ENCODE measurements around the gene SH3BGRL2.

The SH3BGRL2 gene

DNA sequence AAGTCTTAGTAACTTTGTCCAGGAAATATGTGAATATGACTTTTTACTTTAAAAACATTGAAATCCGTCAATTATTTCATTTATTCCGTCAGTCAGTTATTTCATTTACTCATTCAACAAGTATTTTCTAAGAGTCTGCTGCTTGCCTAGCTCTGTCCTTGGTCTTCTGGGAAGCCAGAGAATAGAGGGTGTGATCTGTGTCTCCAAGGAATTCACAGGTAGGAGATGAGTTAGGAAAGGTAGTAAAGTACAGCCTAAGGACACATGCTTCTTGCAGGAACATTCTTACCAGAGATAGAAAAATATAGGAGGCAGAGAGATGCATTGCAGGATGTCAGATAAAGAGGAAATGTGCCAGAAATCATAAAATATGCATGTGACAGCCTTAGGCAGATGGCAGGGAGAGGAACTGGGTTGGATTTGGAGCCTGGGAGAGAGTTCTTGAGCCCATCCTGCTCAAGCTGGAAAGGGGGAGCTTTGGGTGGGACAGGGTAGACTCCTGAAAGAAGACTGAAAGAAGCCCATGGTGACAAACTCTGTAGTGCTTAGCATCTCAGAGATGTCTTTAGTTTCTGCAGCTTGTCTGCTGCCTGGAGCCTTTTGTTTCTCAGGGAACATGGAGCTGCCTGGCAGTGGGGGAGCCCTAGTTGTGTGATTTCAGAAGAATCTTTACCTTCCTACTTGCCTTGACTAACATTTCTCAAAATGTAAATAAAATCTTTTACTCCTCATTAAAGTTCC lies 3.5 kb downstream of the SH3BGRL2 start:
- no peak overlapping the region for H3K27ac ChIP-seq (replicated peaks)
- H3K27me3 ChIP-seq (ENCODE audit: insufficient read depth, poor library complexity, severe bottlenecking): peaks cover 35% of the 10 kb centered on the region
- TF ChIP-seq, protein P1, sequence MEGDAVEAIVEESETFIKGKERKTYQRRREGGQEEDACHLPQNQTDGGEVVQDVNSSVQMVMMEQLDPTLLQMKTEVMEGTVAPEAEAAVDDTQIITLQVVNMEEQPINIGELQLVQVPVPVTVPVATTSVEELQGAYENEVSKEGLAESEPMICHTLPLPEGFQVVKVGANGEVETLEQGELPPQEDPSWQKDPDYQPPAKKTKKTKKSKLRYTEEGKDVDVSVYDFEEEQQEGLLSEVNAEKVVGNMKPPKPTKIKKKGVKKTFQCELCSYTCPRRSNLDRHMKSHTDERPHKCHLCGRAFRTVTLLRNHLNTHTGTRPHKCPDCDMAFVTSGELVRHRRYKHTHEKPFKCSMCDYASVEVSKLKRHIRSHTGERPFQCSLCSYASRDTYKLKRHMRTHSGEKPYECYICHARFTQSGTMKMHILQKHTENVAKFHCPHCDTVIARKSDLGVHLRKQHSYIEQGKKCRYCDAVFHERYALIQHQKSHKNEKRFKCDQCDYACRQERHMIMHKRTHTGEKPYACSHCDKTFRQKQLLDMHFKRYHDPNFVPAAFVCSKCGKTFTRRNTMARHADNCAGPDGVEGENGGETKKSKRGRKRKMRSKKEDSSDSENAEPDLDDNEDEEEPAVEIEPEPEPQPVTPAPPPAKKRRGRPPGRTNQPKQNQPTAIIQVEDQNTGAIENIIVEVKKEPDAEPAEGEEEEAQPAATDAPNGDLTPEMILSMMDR (IDR thresholded peaks at IDR 0.05; ENCODE audit: insufficient read depth, low read length): no peak
- TF ChIP-seq SPI1 (IDR thresholded peaks at IDR 0.05; ENCODE audit: borderline replicate concordance, low read depth) (no peak), GABPA (IDR thresholded peaks at IDR 0.05; ENCODE audit: low read depth) (no peak), POLR2AphosphoS5 (IDR thresholded peaks at IDR 0.05; ENCODE audit: low read depth) (no peak)
- TF ChIP-seq, protein P2, sequence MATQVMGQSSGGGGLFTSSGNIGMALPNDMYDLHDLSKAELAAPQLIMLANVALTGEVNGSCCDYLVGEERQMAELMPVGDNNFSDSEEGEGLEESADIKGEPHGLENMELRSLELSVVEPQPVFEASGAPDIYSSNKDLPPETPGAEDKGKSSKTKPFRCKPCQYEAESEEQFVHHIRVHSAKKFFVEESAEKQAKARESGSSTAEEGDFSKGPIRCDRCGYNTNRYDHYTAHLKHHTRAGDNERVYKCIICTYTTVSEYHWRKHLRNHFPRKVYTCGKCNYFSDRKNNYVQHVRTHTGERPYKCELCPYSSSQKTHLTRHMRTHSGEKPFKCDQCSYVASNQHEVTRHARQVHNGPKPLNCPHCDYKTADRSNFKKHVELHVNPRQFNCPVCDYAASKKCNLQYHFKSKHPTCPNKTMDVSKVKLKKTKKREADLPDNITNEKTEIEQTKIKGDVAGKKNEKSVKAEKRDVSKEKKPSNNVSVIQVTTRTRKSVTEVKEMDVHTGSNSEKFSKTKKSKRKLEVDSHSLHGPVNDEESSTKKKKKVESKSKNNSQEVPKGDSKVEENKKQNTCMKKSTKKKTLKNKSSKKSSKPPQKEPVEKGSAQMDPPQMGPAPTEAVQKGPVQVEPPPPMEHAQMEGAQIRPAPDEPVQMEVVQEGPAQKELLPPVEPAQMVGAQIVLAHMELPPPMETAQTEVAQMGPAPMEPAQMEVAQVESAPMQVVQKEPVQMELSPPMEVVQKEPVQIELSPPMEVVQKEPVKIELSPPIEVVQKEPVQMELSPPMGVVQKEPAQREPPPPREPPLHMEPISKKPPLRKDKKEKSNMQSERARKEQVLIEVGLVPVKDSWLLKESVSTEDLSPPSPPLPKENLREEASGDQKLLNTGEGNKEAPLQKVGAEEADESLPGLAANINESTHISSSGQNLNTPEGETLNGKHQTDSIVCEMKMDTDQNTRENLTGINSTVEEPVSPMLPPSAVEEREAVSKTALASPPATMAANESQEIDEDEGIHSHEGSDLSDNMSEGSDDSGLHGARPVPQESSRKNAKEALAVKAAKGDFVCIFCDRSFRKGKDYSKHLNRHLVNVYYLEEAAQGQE (IDR thresholded peaks at IDR 0.05; ENCODE audit: insufficient replicate concordance, low read depth): no peak
- no peak overlapping the region for H3K4me3 ChIP-seq (replicated peaks; ENCODE audit: insufficient read depth, low read length)
- DNase-seq (ENCODE audit: low read depth in 1 of 2, low spot score in 1 of 2): no peak

DNA sequence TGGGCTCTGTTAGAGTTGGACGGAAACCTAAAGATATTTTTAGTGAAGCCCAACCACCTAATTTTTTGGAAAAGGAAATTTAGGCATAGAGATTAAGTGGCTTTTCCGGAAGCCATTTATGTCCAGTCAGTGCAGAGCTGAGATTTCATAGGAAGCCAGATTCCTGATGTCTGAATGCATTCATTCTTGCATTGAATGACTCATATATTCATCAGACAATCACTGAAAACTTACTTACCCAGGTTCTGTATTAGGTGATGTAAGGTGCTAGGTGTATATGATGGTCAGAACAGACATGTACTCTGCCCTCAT lies 4.1 kb downstream of the SH3BGRL2 start:
- DNase-seq (ENCODE audit: low read depth in 1 of 2, low spot score in 1 of 2): no peak

DNA sequence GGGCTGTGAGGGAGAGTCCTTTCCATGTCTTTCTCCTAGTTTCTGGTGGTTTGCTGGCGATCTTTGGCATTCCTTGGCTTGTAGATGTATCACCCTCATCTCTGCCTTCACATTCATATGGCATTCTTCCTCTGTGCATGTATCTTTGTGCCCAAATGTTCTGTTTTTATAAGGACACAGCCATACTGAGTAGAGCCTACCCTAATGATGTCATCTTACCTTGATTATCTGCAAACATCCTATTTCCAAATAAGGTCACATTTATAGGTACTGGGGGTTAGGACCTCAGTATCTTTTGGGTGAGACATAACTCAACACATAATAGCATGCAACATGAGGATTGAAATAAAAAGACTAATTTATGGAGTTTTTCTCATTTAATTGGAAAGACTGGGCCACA lies 5.5 kb downstream of the SH3BGRL2 start:
- H3K4me3 ChIP-seq (replicated peaks; ENCODE audit: insufficient read depth, low read length): no peak overlapping the region
- TF ChIP-seq GABPA (IDR thresholded peaks at IDR 0.05; ENCODE audit: low read depth) (no peak), SPI1 (IDR thresholded peaks at IDR 0.05; ENCODE audit: borderline replicate concordance, low read depth) (no peak), POLR2AphosphoS5 (IDR thresholded peaks at IDR 0.05; ENCODE audit: low read depth) (no peak)
- TF ChIP-seq, protein P1 (IDR thresholded peaks at IDR 0.05; ENCODE audit: insufficient read depth, low read length): no peak
- TF ChIP-seq, protein P2 (IDR thresholded peaks at IDR 0.05; ENCODE audit: insufficient replicate concordance, low read depth): no peak
- H3K27me3 ChIP-seq (ENCODE audit: insufficient read depth, poor library complexity, severe bottlenecking): peaks cover 20% of the 10 kb centered on the region
- DNase-seq (ENCODE audit: low read depth in 1 of 2, low spot score in 1 of 2): no peak
- H3K27ac ChIP-seq (replicated peaks): no peak overlapping the region

More for the DNA sequence above, 4.1 kb downstream of the SH3BGRL2 start:
- no peak for TF ChIP-seq GABPA (IDR thresholded peaks at IDR 0.05; ENCODE audit: low read depth)
- TF ChIP-seq, protein P1 (IDR thresholded peaks at IDR 0.05; ENCODE audit: insufficient read depth, low read length): no peak
- H3K27me3 ChIP-seq (ENCODE audit: insufficient read depth, poor library complexity, severe bottlenecking): peaks cover 32% of the 10 kb centered on the region
- H3K27ac ChIP-seq (replicated peaks): no peak overlapping the region
- H3K4me3 ChIP-seq (replicated peaks; ENCODE audit: insufficient read depth, low read length): no peak overlapping the region
